DMS153 (cell line): ENCODE data around the gene SPECC1.
"Not testable (repeated sequence)": the region's sequence is repeated elsewhere in the genome, so short reads cannot be mapped to it uniquely, and the experiment has no call there.

ENCODE experiments used
- DNase-seq: peaks from one replicate; lab custom pipeline; 2025; lab: John Stamatoyannopoulos, UW

Gene SPECC1

GRCh38 chr17:20173091-20173490 lies 163.9 kb downstream of the SPECC1 start:
- no peak for DNase-seq

GRCh38 chr17:20174588-20175265 lies 165.6 kb downstream of the SPECC1 start:
- no peak for DNase-seq

- DNase-seq = no peak
These were observed 169.9 kb downstream of the SPECC1 start for GRCh38 chr17:20179041-20179440.

- no peak for DNase-seq
These were observed 171.5 kb downstream of the SPECC1 start for GRCh38 chr17:20180661-20181060.

- no peak for DNase-seq
These were observed 175.0 kb downstream of the SPECC1 start for GRCh38 chr17:20184181-20184580.

- no peak for DNase-seq
These were observed 175.9 kb downstream of the SPECC1 start for GRCh38 chr17:20184977-20185619.

- no peak for DNase-seq
These were observed 177.9 kb downstream of the SPECC1 start for GRCh38 chr17:20187049-20187448.

- DNase-seq = peak; percentile 19
These were observed 180.1 kb downstream of the SPECC1 start for GRCh38 chr17:20189302-20189701.

GRCh38 chr17:20189979-20190378 lies 180.8 kb downstream of the SPECC1 start:
- no peak for DNase-seq

GRCh38 chr17:20190605-20191004 lies 181.4 kb downstream of the SPECC1 start:
- no peak for DNase-seq

- DNase-seq = no peak
These were observed 181.9 kb downstream of the SPECC1 start for GRCh38 chr17:20191056-20191455.

- not testable (repeated sequence) for DNase-seq
These were observed 187.1 kb downstream of the SPECC1 start for GRCh38 chr17:20196286-20196685.

GRCh38 chr17:20197272-20197926 lies 188.2 kb downstream of the SPECC1 start:
- DNase-seq = no peak

- no peak for DNase-seq
These were observed 191.0 kb downstream of the SPECC1 start for GRCh38 chr17:20200016-20200795.

- no peak for DNase-seq
These were observed 191.8 kb downstream of the SPECC1 start for GRCh38 chr17:20200865-20201458.

- DNase-seq = peak; percentile 59
These were observed 193.0 kb downstream of the SPECC1 start for GRCh38 chr17:20202141-20202621.

GRCh38 chr17:20203018-20203417 lies 193.9 kb downstream of the SPECC1 start:
- no peak for DNase-seq

GRCh38 chr17:20203761-20204263 lies 194.7 kb downstream of the SPECC1 start:
- DNase-seq = no peak

- no peak for DNase-seq
These were observed 196.4 kb downstream of the SPECC1 start for GRCh38 chr17:20205609-20206008.

GRCh38 chr17:20206068-20206467 lies 196.9 kb downstream of the SPECC1 start:
- no peak for DNase-seq

- no peak for DNase-seq
These were observed 197.4 kb downstream of the SPECC1 start for GRCh38 chr17:20206591-20206990.
